HG02678 (cell line): ENCODE measurements around the gene TMEM132C.

Source experiments
- ATAC-seq: cut with Tn5 transposase; IDR thresholded peaks from one replicate; pipeline ENCODE4 v1.9.1; 2021; ENCODE audit warnings: mild to moderate bottlenecking, moderate library complexity; ENCODE audit not compliant: unreplicated experiment

The TMEM132C gene

GRCh38 chr12:128337431-128338170 lies 70.6 kb downstream of the TMEM132C start:
- ATAC-seq: no peak

GRCh38 chr12:128338386-128339125 lies 71.6 kb downstream of the TMEM132C start:
- ATAC-seq: no peak

- ATAC-seq: no peak
Measured at GRCh38 chr12:128339126-128339520, 72.2 kb downstream of the TMEM132C start.

- no peak for ATAC-seq
Measured at GRCh38 chr12:128339631-128340030, 72.7 kb downstream of the TMEM132C start.

- no peak for ATAC-seq
Measured at GRCh38 chr12:128353301-128353700, 86.3 kb downstream of the TMEM132C start.

- no peak for ATAC-seq
Measured at GRCh38 chr12:128356547-128356946, 89.6 kb downstream of the TMEM132C start.

GRCh38 chr12:128361400-128361995 lies 94.5 kb downstream of the TMEM132C start:
- no peak for ATAC-seq

- ATAC-seq: no peak
Measured at GRCh38 chr12:128365032-128365431, 98.1 kb downstream of the TMEM132C start.

GRCh38 chr12:128365651-128366231 lies 98.8 kb downstream of the TMEM132C start:
- ATAC-seq: no peak

GRCh38 chr12:128367961-128368360 lies 101.0 kb downstream of the TMEM132C start:
- ATAC-seq: no peak

- ATAC-seq: no peak
Measured at GRCh38 chr12:128381541-128381940, 114.6 kb downstream of the TMEM132C start.

GRCh38 chr12:128381946-128382345 lies 115.0 kb downstream of the TMEM132C start:
- ATAC-seq: no peak

GRCh38 chr12:128382946-128383345 lies 116.0 kb downstream of the TMEM132C start:
- ATAC-seq: no peak

GRCh38 chr12:128383357-128383937 lies 116.5 kb downstream of the TMEM132C start:
- no peak for ATAC-seq

- ATAC-seq: no peak
Measured at GRCh38 chr12:128385736-128386135, 118.8 kb downstream of the TMEM132C start.

- ATAC-seq: peak; percentile 84
Measured at GRCh38 chr12:128387811-128388422, 120.9 kb downstream of the TMEM132C start.

GRCh38 chr12:128388461-128389000 lies 121.6 kb downstream of the TMEM132C start:
- ATAC-seq: no peak

GRCh38 chr12:128393346-128393745 lies 126.4 kb downstream of the TMEM132C start:
- no peak for ATAC-seq

GRCh38 chr12:128394137-128394536 lies 127.2 kb downstream of the TMEM132C start:
- ATAC-seq: no peak

GRCh38 chr12:128399253-128399652 lies 132.3 kb downstream of the TMEM132C start:
- no peak for ATAC-seq
